Smooth muscle cell (in vitro differentiated cells): ENCODE results near the gene XYLT2. TPM values are rescaled to one million over a fixed set of nuclear protein-coding genes. Genes with fewer than 3 reads are reported as not detected.

Experiments
- DNase-seq: peaks from one replicate; lab custom pipeline; 2025; ENCODE audit not compliant: unreplicated experiment; lab: John Stamatoyannopoulos, UW
- H2AFZ ChIP-seq: fragments of 200-600 bp; sonication (generic); 2 replicates; pipeline ENCODE4 v1.6.0; 2016; ENCODE audit warnings: antibody characterized with exemption, low read depth, mild to moderate bottlenecking
- H3F3A ChIP-seq: fragments of 200-600 bp; sonication (generic); 2 replicates; pipeline ENCODE4 v1.6.0; 2017; ENCODE audit warnings: antibody characterized with exemption, low read depth
- H3K27ac ChIP-seq: fragments of 200-600 bp; sonication (generic); 2 replicates; pipeline ENCODE4 v1.5.1; 2016; ENCODE audit warnings: low read depth, mild to moderate bottlenecking
- H3K27me3 ChIP-seq: fragments of 200-600 bp; sonication (generic); 2 replicates; pipeline ENCODE4 v1.6.1; 2016; ENCODE audit warnings: low read depth, mild to moderate bottlenecking
- H3K36me3 ChIP-seq: fragments of 200-600 bp; sonication (generic); 2 replicates; pipeline ENCODE4 v1.5.1; 2016; ENCODE audit warnings: low read depth
- H3K4me1 ChIP-seq: fragments of 200-600 bp; sonication (generic); 2 replicates; pipeline ENCODE4 v1.5.1; 2016; ENCODE audit warnings: low read depth
- H3K4me2 ChIP-seq: fragments of 200-600 bp; sonication (generic); 2 replicates; pipeline ENCODE4 v1.6.0; 2016; ENCODE audit warnings: mild to moderate bottlenecking
- H3K4me3 ChIP-seq: fragments of 200-600 bp; sonication (generic); 2 replicates; pipeline ENCODE4 v1.5.1; 2016; ENCODE audit warnings: mild to moderate bottlenecking
- H3K79me2 ChIP-seq: fragments of 200-600 bp; sonication (generic); 2 replicates; pipeline ENCODE4 v1.6.0; 2016; ENCODE audit warnings: low read depth, mild to moderate bottlenecking
- H3K9ac ChIP-seq: fragments of 200-600 bp; sonication (generic); 2 replicates; pipeline ENCODE4 v1.6.0; 2016; ENCODE audit warnings: low read depth
- H3K9me3 ChIP-seq: fragments of 200-600 bp; sonication (generic); replicated peaks from 2 replicates; pipeline ENCODE4 v1.5.1; 2016; ENCODE audit warnings: low read depth
- H4K20me1 ChIP-seq: fragments of 200-600 bp; sonication (generic); 2 replicates; pipeline ENCODE4 v1.6.0; 2016; ENCODE audit warnings: low read depth
- CTCF ChIP-seq: fragments of 200-600 bp; sonication (generic); IDR thresholded peaks from 2 replicates; pipeline ENCODE4 v1.5.1; 2017; ENCODE audit warnings: borderline replicate concordance, mild to moderate bottlenecking, antibody characterized with exemption; ENCODE audit not compliant: insufficient read depth, poor library complexity, severe bottlenecking
- WGBS: methylation state at CpG from one replicate; pipeline ENCODE4 v1.1.7; 2016; ENCODE audit warnings: low lambda C conversion rate; 5-methylcytosine and 5-hydroxymethylcytosine counted together
- polyA plus RNA-seq: library from polyadenylated mRNA; unstranded; fragments of >200 nt; fragmentation: Nextera tagmentation; extraction: Ambion mirVana; gene quantifications from 2 replicates; pipeline ENCODE4 v1.2.1, GENCODE V29; 2016
- total RNA-seq: library from RNA; depleted of rRNA; stranded (reverse); fragments of >200 nt; gene quantifications from 2 replicates; pipeline ENCODE4 v1.2.3, GENCODE V29; 2014

XYLT2 gene
- total and polyA plus RNA-seq, 2 experiments from 2014 or later = 32.3 to 34.3 TPM

- H3K36me3 ChIP-seq = peaks cover 5% of the 10 kb centered on the region
- TF ChIP-seq CTCF = no peak
- DNase-seq = no peak
- H3K79me2 ChIP-seq = peaks cover 15% of the 10 kb centered on the region
- 34% methylated on average over 14 of the region's 14 CpGs for WGBS
- H3K27me3 ChIP-seq = no peaks in the 10 kb centered on the region
- H3K9ac ChIP-seq = peak overlapping the region; percentile 89
- H3K9me3 ChIP-seq = no peaks in the 10 kb centered on the region
- peak overlapping the region; percentile 91 for H3K4me3 ChIP-seq
- H3K4me1 ChIP-seq = peaks cover 11% of the 10 kb centered on the region
- no peaks in the 10 kb centered on the region for H4K20me1 ChIP-seq
- H3F3A ChIP-seq = no peaks in the 10 kb centered on the region
- H2AFZ ChIP-seq = no peak overlapping the region
- H3K4me2 ChIP-seq = peak overlapping the region; percentile 88
- H3K27ac ChIP-seq = peak overlapping the region; percentile 83
These were observed 26.4 kb downstream of the XYLT2 start for GRCh38 chr17:50372222-50372757.

- 3% methylated on average over 42 of the region's 42 CpGs for WGBS
These were observed 27.0 kb downstream of the XYLT2 start, which contains the start of the genes EME1 and MRPL27 for GRCh38 chr17:50372758-50373556. Gene EME1 (plus strand): TSS chr17:50373229. CDS start chr17:50375209, 1,980 bp downstream. Gene MRPL27 (minus strand): TSS chr17:50373184. CDS start chr17:50373170, 14 bp downstream.

GRCh38 chr17:50373705-50374104, 27.8 kb downstream of the XYLT2 start:
- Histone ChIP-seq H3K4me1 (peaks cover 11% of the 10 kb centered on the region), H4K20me1 (no peaks in the 10 kb centered on the region), H3K4me2 (peak overlapping the region; percentile 88), H2AFZ (no peak overlapping the region), H3K9me3 (no peaks in the 10 kb centered on the region), H3K4me3 (peak overlapping the region; percentile 91), H3K9ac (no peak overlapping the region), H3K36me3 (peaks cover 5% of the 10 kb centered on the region), H3F3A (no peaks in the 10 kb centered on the region), H3K79me2 (peaks cover 15% of the 10 kb centered on the region), H3K27ac (no peak overlapping the region), H3K27me3 (no peaks in the 10 kb centered on the region)
- no peak for DNase-seq
- no peak for TF ChIP-seq CTCF
- WGBS = 84% methylated on average over 2 of the region's 2 CpGs

More at GRCh38 chr17:50372758-50373556, 27.0 kb downstream of the XYLT2 start, which contains the start of the genes EME1 and MRPL27:
- Histone ChIP-seq H3K9ac (peak within 1 kb of the TSS; percentile 89), H3K4me1 (peaks cover 11% of the 10 kb centered on the region), H4K20me1 (no peaks in the 10 kb centered on the region), H3K36me3 (peaks cover 5% of the 10 kb centered on the region), H3F3A (no peaks in the 10 kb centered on the region), H2AFZ (peak within 1 kb of the TSS; percentile 88), H3K27ac (peak within 1 kb of the TSS; percentile 83), H3K9me3 (no peaks in the 10 kb centered on the region), H3K79me2 (peaks cover 15% of the 10 kb centered on the region), H3K4me3 (peak within 1 kb of the TSS; percentile 91), H3K4me2 (peak within 1 kb of the TSS; percentile 88), H3K27me3 (no peaks in the 10 kb centered on the region)
- peak; percentile 49 for DNase-seq
- TF ChIP-seq CTCF = no peak
